DMS53 (cell line): ENCODE results near the gene RPP25.
"Not testable (repeated sequence)": the region's sequence is repeated elsewhere in the genome, so short reads cannot be mapped to it uniquely, and the experiment has no call there.

Experiments
- DNase-seq: peaks from one replicate; lab custom pipeline; 2025; lab: John Stamatoyannopoulos, UW

Gene RPP25

DNA sequence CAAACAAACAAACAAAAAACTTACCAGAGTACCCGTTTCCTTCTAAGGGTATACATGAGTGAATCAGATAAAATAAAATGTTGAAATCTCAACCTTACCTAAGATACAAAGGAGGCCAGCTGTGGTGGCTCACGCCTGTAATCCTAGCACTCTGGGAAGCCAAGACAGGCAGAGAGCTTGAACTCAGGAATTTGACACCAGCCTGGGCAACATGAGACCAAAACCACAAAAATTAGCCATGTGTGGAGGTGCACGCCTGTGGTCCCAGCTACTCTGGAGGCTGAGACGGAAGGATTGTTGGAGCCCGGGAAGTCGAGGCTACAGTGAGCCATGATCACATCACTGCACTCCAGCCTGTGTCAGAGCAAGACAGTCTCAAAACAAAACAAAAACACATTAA is 38.9 kb downstream of the RPP25 start:
- DNase-seq = no peak

DNA sequence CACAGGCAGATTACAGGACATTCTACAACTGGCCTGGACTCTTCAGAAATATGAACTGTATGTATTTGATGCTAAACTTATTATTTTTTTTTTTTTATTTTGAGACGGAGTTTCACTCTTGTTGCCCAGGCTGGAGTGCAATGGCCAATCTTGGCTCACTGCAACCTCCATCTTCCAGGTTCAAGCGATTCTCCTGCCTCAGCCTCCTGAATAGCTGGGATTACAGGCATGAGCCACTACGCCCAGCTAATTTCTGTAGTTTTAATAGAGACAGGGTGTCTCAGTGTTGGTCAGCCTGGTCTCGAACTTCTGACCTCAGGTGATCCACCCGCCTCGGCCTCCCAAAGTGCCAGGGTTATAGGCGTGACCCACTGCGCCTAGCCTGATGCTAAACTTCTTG is 42.8 kb downstream of the RPP25 start:
- not testable (repeated sequence) for DNase-seq

- DNase-seq = no peak
These were observed 43.5 kb downstream of the RPP25 start for GRCh38 chr15:74913041-74913440.

DNA sequence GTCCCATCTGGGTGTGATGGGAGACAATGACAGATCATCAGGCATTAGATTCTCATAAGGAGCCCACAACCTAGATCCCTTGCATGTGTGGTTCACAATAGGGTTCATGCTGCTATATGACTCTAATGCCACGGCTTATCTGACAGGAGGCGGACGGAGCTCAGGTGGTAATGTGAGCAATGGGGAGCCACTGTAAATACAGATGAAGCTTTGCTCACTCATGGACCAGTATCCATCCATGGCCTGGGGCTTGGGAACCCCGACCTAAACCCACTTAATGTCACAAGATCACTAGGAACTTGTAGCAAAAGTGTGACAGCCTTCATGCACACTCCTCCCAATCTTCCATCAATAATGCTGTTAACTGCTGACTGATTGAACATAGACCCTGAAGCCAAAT is 47.9 kb downstream of the RPP25 start:
- no peak for DNase-seq

GRCh38 chr15:74907163-74907870 is 49.3 kb downstream of the RPP25 start:
- peak; percentile 37 for DNase-seq

GRCh38 chr15:74906450-74907162 is 50.0 kb downstream of the RPP25 start, which contains the start of gene FAM219B:
FAM219B (minus strand) TSS chr15:74906851; CDS start chr15:74906800, 51 bp downstream.
- peak; percentile 90 for DNase-seq

DNA sequence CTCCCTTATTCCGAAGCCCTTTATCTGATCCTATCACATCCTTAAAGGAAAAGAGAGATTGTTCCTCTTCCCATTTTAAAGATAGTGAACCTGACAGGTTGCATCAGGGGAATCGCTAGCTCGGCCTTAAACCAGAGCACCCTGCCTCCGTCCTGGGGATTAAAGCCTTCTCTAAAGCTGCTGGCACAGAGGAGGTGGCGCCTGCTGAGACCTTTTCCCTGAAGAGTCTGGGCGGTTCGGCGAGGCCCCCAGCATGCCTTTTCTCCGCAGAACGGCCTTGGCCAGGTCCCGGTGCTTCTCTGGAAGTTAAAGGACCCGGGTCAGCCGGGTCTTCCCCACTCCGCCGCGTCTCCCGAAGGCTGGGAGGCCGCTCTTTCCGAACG is 50.5 kb downstream of the RPP25 start:
- peak; percentile 57 for DNase-seq
